ENCODE data around the gene MAN1A1. TPM values are rescaled to one million over a fixed set of nuclear protein-coding genes. Genes with fewer than 3 reads are reported as not detected.

The MAN1A1 gene
- polyA plus RNA-seq, 2 of the 4 experiments (the other 2 are of a cell fraction): 0.05 TPM; not detected in 1

- Histone ChIP-seq H3K4me2 (no peak overlapping the region), H3K9me3 (no peaks in the 10 kb centered on the region), H3K27ac (no peak overlapping the region), H3K4me1 (no peaks in the 10 kb centered on the region; the same call in 2 of the 3 replicates), H3K4me3 (no peak overlapping the region)
- WGBS (ENCODE audit: missing lambda C conversion rate): 7% methylated on average over 1 of the region's 1 CpG
- FAIRE-seq (no peak), DNase-seq (ENCODE audit: low read depth in 1 of 2, low spot score in 1 of 2) (no peak), ATAC-seq (no peak)
- POLR2A ChIA-PET: no interaction called here
- CTCF ChIA-PET: no interaction called here
- TF ChIP-seq CTCF (IDR thresholded peaks at IDR 0.05): no peak
- TF ChIP-seq RAD21 (conservative IDR thresholded peaks at IDR 0.05 in 1 of 2, IDR thresholded peaks at IDR 0.05 in 1 of 2): no peak
- no peak for TF ChIP-seq NR3C1 (IDR thresholded peaks at IDR 0.05)
- no peak for TF ChIP-seq POLR2A (IDR thresholded peaks at IDR 0.05; ENCODE audit: low read length)
- no peak for TF ChIP-seq TP53 (CRISPR knock-in tag; IDR thresholded peaks at IDR 0.05)
- no peak for TF ChIP-seq RNF2 (IDR thresholded peaks at IDR 0.05; ENCODE audit: borderline replicate concordance, low read depth)
- TF ChIP-seq PHF8 (IDR thresholded peaks at IDR 0.05; ENCODE audit: borderline replicate concordance, low read depth): no peak
- no peak for TF ChIP-seq PBX3 (IDR thresholded peaks at IDR 0.05)
- TF ChIP-seq USF2 (IDR thresholded peaks at IDR 0.05): no peak
- TF ChIP-seq CHD2 (IDR thresholded peaks at IDR 0.05; ENCODE audit: low read length, partially characterized antibody): no peak
- no peak for TF ChIP-seq HDAC2 (IDR thresholded peaks at IDR 0.05)
- TF ChIP-seq MYC (IDR thresholded peaks at IDR 0.05; ENCODE audit: borderline replicate concordance, low read length): no peak
- no peak for TF ChIP-seq KDM1A (IDR thresholded peaks at IDR 0.05; ENCODE audit: low read depth)
- TF ChIP-seq NPAS2 (CRISPR knock-in tag; IDR thresholded peaks at IDR 0.05; ENCODE audit: borderline replicate concordance): no peak
- no peak for TF ChIP-seq ELK1 (IDR thresholded peaks at IDR 0.05; ENCODE audit: low read depth, low read length)
- no peak for TF ChIP-seq RARB (CRISPR knock-in tag; IDR thresholded peaks at IDR 0.05)
Measured at GRCh38 chr6:119259027-119259426, 90.5 kb downstream of the MAN1A1 start.

- TF ChIP-seq GATA3 (IDR thresholded peaks at IDR 0.05; ENCODE audit: borderline replicate concordance) (no peak), CBX8 (IDR thresholded peaks at IDR 0.05) (no peak), CHD4 (IDR thresholded peaks at IDR 0.05; ENCODE audit: borderline replicate concordance) (no peak), SREBF2 (IDR thresholded peaks at IDR 0.05) (no peak), KDM5A (IDR thresholded peaks at IDR 0.05) (no peak), CTCF (IDR thresholded peaks at IDR 0.05) (no peak), TFCP2L1 (CRISPR knock-in tag; IDR thresholded peaks at IDR 0.05) (no peak), CEBPB (IDR thresholded peaks at IDR 0.05) (no peak), ZFP36 (IDR thresholded peaks at IDR 0.05; ENCODE audit: borderline replicate concordance, partially characterized antibody) (no peak), RAD21 (conservative IDR thresholded peaks at IDR 0.05 in 1 of 2, IDR thresholded peaks at IDR 0.05 in 1 of 2) (no peak), RNF2 (IDR thresholded peaks at IDR 0.05; ENCODE audit: borderline replicate concordance, low read depth) (no peak), MAX (IDR thresholded peaks at IDR 0.05) (no peak), PBX3 (IDR thresholded peaks at IDR 0.05) (no peak)
Measured at GRCh38 chr6:119257726-119258125, 91.8 kb downstream of the MAN1A1 start.

More at GRCh38 chr6:119257726-119258125, 91.8 kb downstream of the MAN1A1 start:
- Histone ChIP-seq H3K4me3 (no peak overlapping the region), H3K9me3 (no peaks in the 10 kb centered on the region), H3K4me2 (no peak overlapping the region), H3K27ac (no peak overlapping the region), H3K4me1 (no peaks in the 10 kb centered on the region; the same call in 2 of the 3 replicates)
- CTCF ChIA-PET: no interaction called here
- DNase-seq (ENCODE audit: low read depth in 1 of 2, low spot score in 1 of 2) (no peak), FAIRE-seq (no peak), ATAC-seq (no peak)
- 2% methylated on average over 1 of the region's 1 CpG for WGBS (ENCODE audit: missing lambda C conversion rate)
- POLR2A ChIA-PET: no interaction called here
